Measurements from ENCODE around the gene NT5C1A.

Gene NT5C1A

DNA sequence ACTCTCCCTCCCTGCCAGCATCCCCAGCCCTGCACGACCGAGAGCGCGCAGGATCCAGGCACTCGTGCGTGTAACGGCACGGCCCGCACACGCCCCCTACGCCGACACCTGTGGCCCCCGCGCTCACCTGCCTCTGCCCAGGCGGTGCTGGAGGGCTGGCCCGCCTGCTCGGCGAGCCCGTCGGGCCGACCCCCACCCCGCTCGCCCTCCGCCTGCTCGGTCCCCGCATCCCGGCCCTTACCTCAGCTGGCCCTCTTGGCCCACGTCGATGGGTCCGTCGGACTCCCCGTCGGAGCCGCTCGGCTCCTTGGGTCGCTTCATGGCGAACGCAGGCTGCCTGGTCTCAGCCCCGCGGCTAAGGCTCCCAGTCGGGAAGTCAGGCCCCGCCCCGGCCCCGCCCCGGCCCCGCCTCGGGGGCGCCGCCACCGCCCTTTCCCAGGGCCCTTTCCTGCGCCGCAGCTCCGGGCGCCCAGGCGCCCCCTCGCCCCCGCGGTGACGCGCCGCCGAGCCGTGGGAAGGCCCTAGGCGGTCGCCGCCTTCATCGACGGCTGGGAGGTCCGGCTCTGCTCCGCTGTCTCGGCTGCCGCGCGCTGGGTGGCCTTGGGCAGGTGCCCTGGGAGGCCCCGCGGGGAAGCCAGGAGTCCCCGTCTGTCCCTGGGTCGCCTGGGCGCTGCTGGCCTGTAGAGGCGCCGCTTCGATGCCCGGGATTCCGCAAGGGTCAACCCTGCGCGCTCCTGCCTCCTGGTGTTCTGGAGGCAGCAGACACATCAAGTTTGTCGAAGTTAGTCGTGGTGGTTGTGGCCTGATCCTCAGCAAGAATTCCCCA, 32.4 kb downstream of the NT5C1A start, which contains the start of gene HEYL (continued):
- TF ChIP-seq KLF10 (tag by site-specific recombination; IDR thresholded peaks at IDR 0.05): peak; percentile 76
- TF ChIP-seq, protein P1, sequence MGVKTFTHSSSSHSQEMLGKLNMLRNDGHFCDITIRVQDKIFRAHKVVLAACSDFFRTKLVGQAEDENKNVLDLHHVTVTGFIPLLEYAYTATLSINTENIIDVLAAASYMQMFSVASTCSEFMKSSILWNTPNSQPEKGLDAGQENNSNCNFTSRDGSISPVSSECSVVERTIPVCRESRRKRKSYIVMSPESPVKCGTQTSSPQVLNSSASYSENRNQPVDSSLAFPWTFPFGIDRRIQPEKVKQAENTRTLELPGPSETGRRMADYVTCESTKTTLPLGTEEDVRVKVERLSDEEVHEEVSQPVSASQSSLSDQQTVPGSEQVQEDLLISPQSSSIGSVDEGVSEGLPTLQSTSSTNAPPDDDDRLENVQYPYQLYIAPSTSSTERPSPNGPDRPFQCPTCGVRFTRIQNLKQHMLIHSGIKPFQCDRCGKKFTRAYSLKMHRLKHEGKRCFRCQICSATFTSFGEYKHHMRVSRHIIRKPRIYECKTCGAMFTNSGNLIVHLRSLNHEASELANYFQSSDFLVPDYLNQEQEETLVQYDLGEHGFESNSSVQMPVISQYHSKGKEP (tag by site-specific recombination; IDR thresholded peaks at IDR 0.05): 0 out of 2 replicates have a peak, but pooled peaks have one; percentile 16
- no peak for TF ChIP-seq GLI4 (tag by site-specific recombination; IDR thresholded peaks at IDR 0.05)

- peak overlapping the region; percentile 47 for H3K4me3 ChIP-seq (ENCODE audit: low read depth, low read length)
Observed at GRCh38 chr1:39638965-39639304, 33.0 kb downstream of the NT5C1A start.

GRCh38 chr1:39637361-39637760, 34.5 kb downstream of the NT5C1A start:
- H3K9me3 ChIP-seq (ENCODE audit: control insufficient read depth, insufficient read depth, low read depth, low read length): no peaks in the 10 kb centered on the region
- TF ChIP-seq KLF8 (tag by site-specific recombination; IDR thresholded peaks at IDR 0.05): no peak
- no peak for TF ChIP-seq ZBTB10 (tag by site-specific recombination; IDR thresholded peaks at IDR 0.05)
- no peak overlapping the region for H3K27ac ChIP-seq (ENCODE audit: extremely low read depth, low read depth, low read length)
- H3K36me3 ChIP-seq (ENCODE audit: control insufficient read depth in 2 of 2, insufficient read depth in 1 of 2, low read length in 2 of 2): peaks cover 0 to under 1% of the 10 kb centered on the region in 2 experiments; a peak in 1 of 3 replicates
- no peaks in the 10 kb centered on the region for H3K4me1 ChIP-seq (ENCODE audit: control insufficient read depth, insufficient read depth, low read length)
- no peak overlapping the region for H3K4me3 ChIP-seq (ENCODE audit: low read depth, low read length)
- ChIA-PET CTCF (interaction anchor here (0.6 to 3.2 kb wide), 3 partner anchors 15 to 167 kb away, joined by 3 to 14 read pairs (median 3); no protein-coding TSS in a partner anchor), POLR2A (interaction anchor here (0.8 kb wide), 1 partner anchor 31 kb away, joined by 6 read pairs; no protein-coding TSS in a partner anchor)

More at GRCh38 chr1:39638965-39639304, 33.0 kb downstream of the NT5C1A start:
- POLR2A ChIA-PET: interaction anchor here (1.3 to 1.8 kb wide), 2 partner anchors 33 to 64 kb away, joined by 3 to 5 read pairs; no protein-coding TSS in a partner anchor
- no peaks in the 10 kb centered on the region for H3K9me3 ChIP-seq (ENCODE audit: control insufficient read depth, insufficient read depth, low read depth, low read length)
- H3K36me3 ChIP-seq (ENCODE audit: control insufficient read depth in 2 of 2, insufficient read depth in 1 of 2, low read length in 2 of 2): no peaks in the 10 kb centered on the region
- TF ChIP-seq ZNF366 (tag by site-specific recombination; conservative IDR thresholded peaks at IDR 0.05) (no peak), ZSCAN23 (tag by site-specific recombination; IDR thresholded peaks at IDR 0.05) (no peak), INSM2 (tag by site-specific recombination; IDR thresholded peaks at IDR 0.05) (no peak), ZNF654 (tag by site-specific recombination; IDR thresholded peaks at IDR 0.05; ENCODE audit: low read depth) (no peak), ZNF239 (tag by site-specific recombination; IDR thresholded peaks at IDR 0.05) (no peak), ZNF221 (tag by site-specific recombination; IDR thresholded peaks at IDR 0.05; ENCODE audit: borderline replicate concordance) (no peak), ZNF792 (tag by site-specific recombination; IDR thresholded peaks at IDR 0.05) (no peak), ZNF776 (tag by site-specific recombination; IDR thresholded peaks at IDR 0.05; ENCODE audit: borderline replicate concordance) (no peak)
- H3K27ac ChIP-seq (ENCODE audit: extremely low read depth, low read depth, low read length): no peak overlapping the region
- no peaks in the 10 kb centered on the region for H3K4me1 ChIP-seq (ENCODE audit: control insufficient read depth, insufficient read depth, low read length)
- CTCF ChIA-PET: interaction anchor here (0.7 to 3.2 kb wide), 7 partner anchors 9 to 32 kb away, joined by 3 to 14 read pairs (median 5); no protein-coding TSS in a partner anchor

Data from HEK293 (cell line).